CD14-positive monocyte (primary cell): ENCODE results near the gene SMARCAD1. TPM values are rescaled to one million over a fixed set of nuclear protein-coding genes. Genes with fewer than 3 reads are reported as not detected.

Experiments
- DNase-seq, 3 donors: peaks; one replicate each; pipeline ENCODE4 v3.0.0-alpha.2; 2011 to 2022
- H2AFZ ChIP-seq: 2 replicates; pipeline ENCODE4 v1.6.0; 2012; ENCODE audit warnings: mild to moderate bottlenecking, low read depth, low read length, inconsistent platforms; ENCODE audit not compliant: insufficient read depth, poor library complexity, severe bottlenecking
- H3K27ac ChIP-seq, 2 donors: 1 replicate in 1 of 2; 2 replicates in 1 of 2; pipeline ENCODE4 v1.5.1; 2012 to 2013; ENCODE audit warnings: low read length in 2 of 2, control low read depth in 1 of 2, inconsistent platforms in 1 of 2, low read depth in 1 of 2, mild to moderate bottlenecking in 1 of 2
- H3K27me3 ChIP-seq, 2 donors: one replicate each; pipeline versions ENCODE4 v1.6.0 to v1.6.1; 2011 to 2013; ENCODE audit warnings: low read length in 2 of 2; ENCODE audit not compliant: control insufficient read depth in 2 of 2, insufficient read depth in 2 of 2
- H3K36me3 ChIP-seq, 2 donors: replicated peaks in 1 of 2; 1 replicate in 1 of 2; 2 replicates in 1 of 2; pipeline versions ENCODE4 v1.5.1 to v1.6.1; 2012 to 2013; ENCODE audit warnings: low read length in 2 of 2, control low read depth in 1 of 2, inconsistent platforms in 1 of 2, mild to moderate bottlenecking in 1 of 2; ENCODE audit not compliant: insufficient read depth in 2 of 2, control insufficient read depth in 1 of 2
- H3K4me1 ChIP-seq, 2 donors: 1 replicate in 1 of 2; 2 replicates in 1 of 2; pipeline versions ENCODE4 v1.5.1 to v1.6.1; 2012 to 2013; ENCODE audit warnings: low read length in 2 of 2, control low read depth in 1 of 2, inconsistent platforms in 1 of 2, mild to moderate bottlenecking in 1 of 2, moderate library complexity in 1 of 2; ENCODE audit not compliant: insufficient read depth in 2 of 2, control insufficient read depth in 1 of 2
- H3K4me2 ChIP-seq: replicated peaks from 2 replicates; pipeline ENCODE3; 2012; ENCODE audit warnings: low read length, moderate library complexity, mild to moderate bottlenecking; ENCODE audit not compliant: poor library complexity, severe bottlenecking; ENCODE audit errors: extremely low read depth
- H3K4me3 ChIP-seq, 3 experiments: fragments of 200-600 bp in 1 of 3; sonication (generic) in 1 of 3; replicated peaks in 1 of 3; 1 replicate in 2 of 3; 2 replicates in 1 of 3; pipeline ENCODE4 v1.5.1; 2011 to 2013; ENCODE audit warnings: low read length in 3 of 3, mild to moderate bottlenecking in 3 of 3, control low read depth in 2 of 3, low read depth in 2 of 3, inconsistent platforms in 1 of 3, moderate library complexity in 1 of 3
- H3K79me2 ChIP-seq: 2 replicates; pipeline ENCODE4 v1.6.0; 2012; ENCODE audit warnings: mild to moderate bottlenecking, control low read depth, inconsistent platforms, low read length, moderate library complexity; ENCODE audit not compliant: insufficient read depth
- H3K9ac ChIP-seq: 2 replicates; pipeline ENCODE4 v1.6.0; 2017; ENCODE audit warnings: low read length, mild to moderate bottlenecking; ENCODE audit not compliant: insufficient read depth, poor library complexity, severe bottlenecking
- H3K9me3 ChIP-seq, 2 donors: replicated peaks in 1 of 2; 1 replicate in 1 of 2; 2 replicates in 1 of 2; pipeline versions ENCODE4 v1.5.1 to v1.6.1; 2012 to 2013; ENCODE audit warnings: low read length in 2 of 2, control low read depth in 1 of 2; ENCODE audit not compliant: control insufficient read depth in 1 of 2, insufficient read depth in 1 of 2
- H4K20me1 ChIP-seq: 2 replicates; pipeline ENCODE4 v1.6.0; 2012; ENCODE audit warnings: mild to moderate bottlenecking, low read length, control low read depth, moderate library complexity; ENCODE audit not compliant: insufficient read depth
- H3K27ac Mint-ChIP-seq, 7 donors: one replicate each; pipeline ENCODE4 v1.8.0; 2020; ENCODE audit warnings: mild to moderate bottlenecking in 7 of 7, mixed read lengths in 7 of 7, moderate library complexity in 6 of 7, inconsistent platforms in 2 of 7
- H3K27me3 Mint-ChIP-seq, 3 donors: one replicate each; pipeline ENCODE4 v1.8.0; 2021 to 2022; ENCODE audit warnings: low read depth in 3 of 3, mild to moderate bottlenecking in 3 of 3, mixed read lengths in 3 of 3, moderate library complexity in 3 of 3, inconsistent platforms in 1 of 3
- H3K36me3 Mint-ChIP-seq, 2 donors: one replicate each; pipeline ENCODE4 v1.8.0; 2020; ENCODE audit warnings: mixed read lengths in 2 of 2, inconsistent platforms in 1 of 2, mild to moderate bottlenecking in 1 of 2
- H3K4me1 Mint-ChIP-seq: one replicate; pipeline ENCODE4 v1.8.0; 2020; ENCODE audit warnings: mild to moderate bottlenecking, mixed read lengths
- H3K4me3 Mint-ChIP-seq, 2 donors: one replicate each; pipeline ENCODE4 v1.8.0; 2020; ENCODE audit warnings: mild to moderate bottlenecking in 2 of 2, mixed read lengths in 2 of 2, moderate library complexity in 1 of 2
- H3K9me3 Mint-ChIP-seq, 7 donors: one replicate each; pipeline ENCODE4 v1.8.0; 2020 to 2022; ENCODE audit warnings: mixed read lengths in 7 of 7, mild to moderate bottlenecking in 6 of 7, moderate library complexity in 6 of 7, inconsistent platforms in 2 of 7
- CTCF ChIP-seq: fragments of 200-600 bp; IDR thresholded peaks from one replicate; pipeline ENCODE4 v1.8.0; 2022; ENCODE audit warnings: antibody characterized with exemption, mild to moderate bottlenecking
- WGBS: methylation state at CpG from one replicate; pipeline ENCODE4 v1.1.5; 2013; ENCODE audit warnings: missing lambda C conversion rate; ENCODE audit not compliant: insufficient coverage; 5-methylcytosine and 5-hydroxymethylcytosine counted together
- intact Hi-C, 2 donors: fragments of 100-400 bp; cut with micrococcal nuclease; formaldehyde crosslinking; loops; one replicate each; pipeline versions ENCODE4 v1.15.0 to v1.15.1; 2023
- polyA plus RNA-seq, 3 donors: library from polyadenylated mRNA; depleted of rRNA in 1 of 3; unstranded in 2 of 3; stranded (reverse) in 1 of 3; fragments of 300-500 nt in 2 of 3; fragments of >200 nt in 1 of 3; fragmentation: Illumina TruSeq in 2 of 3; gene quantifications; 1 replicate in 2 of 3; 2 replicates in 1 of 3; pipeline ENCODE4 v1.2.3, GENCODE V29; 2012 to 2021

The SMARCAD1 gene
- polyA plus RNA-seq, 3 donors = 4.9 to 7.0 (median 6.6) TPM

DNA sequence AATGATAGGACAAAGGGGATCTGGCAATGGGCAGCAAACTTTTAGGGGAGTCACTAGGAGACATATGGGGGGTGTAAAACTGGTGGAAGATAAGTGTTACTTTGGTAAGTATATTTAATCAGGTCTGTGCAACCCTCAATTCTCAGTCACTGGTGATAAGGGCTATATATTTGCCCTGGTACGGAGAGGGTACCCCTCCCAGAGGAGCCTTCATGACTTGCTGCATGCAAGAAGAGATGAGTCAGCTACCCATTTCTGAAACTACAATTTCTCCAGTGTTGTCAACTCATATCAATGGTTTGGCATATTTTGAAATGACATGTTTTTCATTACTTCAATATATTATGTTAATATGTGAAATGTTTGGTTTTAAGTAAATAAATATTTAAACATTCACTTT lies 14.3 kb downstream of the SMARCAD1 start:
- no peaks in the 10 kb centered on the region for H3K9me3 Mint-ChIP-seq
- Histone ChIP-seq H3K4me2 (no peak overlapping the region), H3K9me3 (no peaks in the 10 kb centered on the region), H3K27ac (no peak overlapping the region), H3K4me1 (no peaks in the 10 kb centered on the region), H3K27me3 (no peaks in the 10 kb centered on the region), H3K36me3 (peaks cover 27 to 60% of the 10 kb centered on the region in 2 donors), H3K79me2 (peaks cover 14% of the 10 kb centered on the region), H4K20me1 (no peaks in the 10 kb centered on the region), H2AFZ (no peak overlapping the region), H3K9ac (no peak overlapping the region), H3K4me3 (no peak overlapping the region)
- H3K4me3 Mint-ChIP-seq = no peak overlapping the region
- H3K4me1 Mint-ChIP-seq = no peaks in the 10 kb centered on the region
- intact Hi-C loops = no loop called here
- no peak overlapping the region for H3K27ac Mint-ChIP-seq
- peaks cover 36 to 43% of the 10 kb centered on the region in 2 donors for H3K36me3 Mint-ChIP-seq
- H3K27me3 Mint-ChIP-seq = no peaks in the 10 kb centered on the region
- DNase-seq = no peak
- WGBS = no CpG with 5 or more reads among the region's 1 CpG
- no peak for TF ChIP-seq CTCF

- H3K27me3 Mint-ChIP-seq = peaks cover 0 to 1% (median 0%) of the 10 kb centered on the region in 3 donors
- Histone ChIP-seq H3K79me2 (peaks cover 9% of the 10 kb centered on the region), H3K9me3 (no peaks in the 10 kb centered on the region), H4K20me1 (no peaks in the 10 kb centered on the region), H3K4me1 (no peaks in the 10 kb centered on the region), H3K9ac (no peak overlapping the region), H2AFZ (no peak overlapping the region), H3K4me2 (no peak overlapping the region), H3K27ac (no peak overlapping the region), H3K4me3 (no peak overlapping the region), H3K27me3 (no peaks in the 10 kb centered on the region), H3K36me3 (peaks cover 23 to 61% of the 10 kb centered on the region in 2 donors)
- H3K27ac Mint-ChIP-seq = no peak overlapping the region
- intact Hi-C loops = no loop called here
- TF ChIP-seq CTCF = no peak
- no peak overlapping the region for H3K4me3 Mint-ChIP-seq
- H3K36me3 Mint-ChIP-seq = peaks cover 33 to 42% of the 10 kb centered on the region in 2 donors
- DNase-seq = no peak
- H3K9me3 Mint-ChIP-seq = no peaks in the 10 kb centered on the region
- no peaks in the 10 kb centered on the region for H3K4me1 Mint-ChIP-seq
These were observed 17.8 kb downstream of the SMARCAD1 start for GRCh38 chr4:94225449-94225848.
